HG03103 (cell line): Measurements from ENCODE around the gene PCBP1.
"Not testable (repeated sequence)": the region's sequence is repeated elsewhere in the genome, so short reads cannot be mapped to it uniquely, and the experiment has no call there.

Experiments
- ATAC-seq: cut with Tn5 transposase; IDR thresholded peaks from one replicate; pipeline ENCODE4 v1.9.1; 2021; ENCODE audit warnings: low read depth; ENCODE audit not compliant: unreplicated experiment

The PCBP1 gene

DNA sequence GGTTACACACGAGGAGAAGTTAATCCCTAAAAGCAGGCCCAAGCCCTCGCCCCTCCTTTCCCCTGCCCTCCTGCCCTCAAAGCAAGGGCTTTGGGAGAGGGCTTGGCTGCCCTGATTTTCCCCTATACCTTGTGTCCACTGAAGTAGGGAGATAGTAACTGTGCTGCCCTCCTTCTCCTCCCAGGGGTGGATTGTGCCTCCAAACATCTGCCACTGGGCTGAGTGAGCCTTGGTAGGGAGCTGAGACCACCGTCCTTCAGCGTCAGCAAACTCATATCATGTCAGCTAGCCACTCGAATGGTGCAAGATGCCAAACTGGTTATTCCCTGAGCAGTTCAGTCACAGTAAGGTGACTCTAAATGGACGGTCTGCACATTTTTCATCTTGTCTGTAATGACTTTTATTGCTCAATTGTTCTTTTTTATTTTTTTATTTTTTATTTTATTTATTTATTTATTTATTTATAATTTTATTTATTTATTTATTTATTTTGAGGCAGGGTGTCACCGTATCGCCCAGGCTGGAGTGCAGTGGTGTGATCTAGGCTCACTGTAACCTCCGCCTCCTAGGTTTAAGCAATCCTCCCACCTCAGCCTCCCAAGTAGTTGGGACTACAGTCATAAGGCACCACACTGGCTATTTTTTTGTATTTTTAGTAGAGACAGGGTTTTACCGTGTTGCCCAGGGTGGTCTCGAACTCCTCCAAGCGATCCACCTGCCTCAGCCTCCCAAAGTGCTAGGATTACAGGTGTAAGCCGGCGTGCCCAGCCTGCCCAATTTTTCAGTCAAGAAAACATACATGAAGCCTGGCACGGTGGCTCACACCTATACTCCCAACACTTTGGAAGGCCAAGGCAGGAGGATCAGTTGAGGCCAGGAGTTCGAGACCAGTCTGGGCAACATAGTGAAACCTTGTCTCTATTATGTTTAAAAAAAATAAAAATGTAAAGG, 8.7 kb downstream of the PCBP1 start:
- no peak for ATAC-seq

DNA sequence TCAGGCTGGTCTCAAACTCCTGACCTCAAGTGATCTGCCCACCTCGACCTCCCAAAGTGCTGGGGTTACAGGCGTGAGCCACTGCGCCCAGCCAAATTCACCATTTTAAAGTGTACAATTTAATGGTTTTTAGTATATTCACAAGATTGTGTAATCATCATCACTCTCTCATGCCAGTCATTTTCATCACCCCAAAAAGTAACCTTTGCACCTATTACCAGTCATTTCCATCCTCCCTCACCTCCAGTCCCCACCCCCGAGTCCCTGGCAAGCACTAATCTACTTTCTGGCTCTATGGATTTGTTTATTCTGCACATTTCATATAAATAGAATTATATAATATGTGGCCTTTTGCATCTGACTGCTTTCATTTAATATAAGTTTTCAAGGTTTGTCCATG, 10.8 kb downstream of the PCBP1 start:
- no peak for ATAC-seq

DNA sequence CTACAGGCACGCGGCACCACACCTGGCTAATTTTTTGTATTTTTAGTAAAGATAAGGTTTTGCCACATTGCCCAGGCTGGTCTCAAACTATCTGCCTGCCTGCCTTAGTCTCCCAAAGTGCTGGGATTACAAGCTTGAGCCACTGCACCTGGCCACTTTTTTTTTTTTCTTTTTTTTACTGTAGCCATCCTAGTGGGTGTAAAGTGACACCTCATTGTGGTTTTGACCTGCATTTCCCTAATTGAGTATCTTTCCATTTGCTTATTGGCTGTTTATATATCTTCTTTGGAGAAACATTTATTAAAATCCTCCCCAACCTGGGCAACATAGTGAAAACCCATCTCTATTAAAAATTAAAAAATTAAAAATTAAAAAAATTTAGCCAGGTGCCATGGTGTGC, 12.0 kb downstream of the PCBP1 start:
- no peak for ATAC-seq

DNA sequence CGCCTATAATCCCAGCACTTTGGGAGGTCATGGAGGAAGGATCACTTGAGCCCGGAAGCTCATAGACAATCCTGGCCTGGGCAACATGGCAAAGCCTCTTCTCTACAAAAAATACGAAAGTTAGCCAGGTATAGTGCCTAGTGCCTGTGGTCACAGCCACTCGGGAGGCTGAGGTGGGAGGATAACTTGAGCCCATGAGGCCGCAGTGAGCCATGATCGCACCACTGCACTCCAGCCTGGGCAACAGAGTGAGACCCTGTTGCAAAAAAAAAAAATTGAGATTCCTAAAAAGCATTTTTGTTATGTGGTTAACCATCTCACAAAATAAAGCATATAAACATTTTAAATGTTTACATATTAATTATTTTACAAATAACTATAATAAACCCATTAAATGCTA, 13.9 kb downstream of the PCBP1 start:
- no peak for ATAC-seq

DNA sequence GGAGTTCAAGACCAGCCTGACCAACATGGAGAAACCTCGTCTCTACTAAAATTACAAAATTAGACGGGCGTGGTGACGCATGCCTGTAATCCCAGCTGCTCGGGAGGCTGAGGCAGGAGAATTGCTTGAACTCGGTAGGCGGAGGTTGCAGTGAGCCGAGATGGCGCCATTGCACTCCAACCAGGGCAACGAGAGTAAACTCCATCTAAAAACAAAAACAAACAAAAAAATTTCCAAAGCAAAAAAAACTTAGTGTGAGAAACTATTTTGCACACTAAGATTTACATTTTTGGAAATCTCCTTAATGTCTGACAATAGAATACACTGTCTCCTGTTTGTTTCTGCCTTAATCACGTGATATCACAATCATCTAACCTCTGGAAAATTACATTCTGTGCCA, 14.4 kb downstream of the PCBP1 start:
- ATAC-seq, result not testable (repeated sequence)

DNA sequence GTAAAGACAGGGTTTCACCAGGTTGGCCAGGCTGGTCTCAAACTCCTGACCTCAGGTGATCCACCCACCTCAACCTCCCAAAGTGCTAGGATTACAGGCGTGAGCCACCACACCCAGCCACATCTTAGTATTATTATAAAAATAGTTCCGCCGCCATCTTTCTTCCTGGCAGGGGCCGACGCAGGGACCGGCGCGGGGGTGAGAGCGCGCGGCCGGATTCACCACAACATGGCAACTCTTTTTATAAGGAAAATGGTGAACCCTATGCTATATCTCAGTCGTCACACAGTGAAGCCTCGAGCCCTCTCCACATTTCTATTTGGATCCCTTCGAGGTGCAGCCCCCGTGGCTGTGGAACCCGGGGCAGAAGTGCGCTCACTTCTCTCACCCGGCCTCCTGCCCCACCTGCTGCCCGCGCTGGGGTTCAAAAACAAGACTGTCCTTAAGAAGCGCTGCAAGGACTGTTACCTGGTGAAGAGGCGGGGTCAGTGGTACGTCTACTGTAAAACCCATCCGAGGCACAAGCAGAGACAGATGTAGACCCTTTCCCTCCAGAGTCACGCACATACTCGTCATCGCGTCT, 15.1 kb downstream of the PCBP1 start:
- ATAC-seq, result not testable (repeated sequence)

DNA sequence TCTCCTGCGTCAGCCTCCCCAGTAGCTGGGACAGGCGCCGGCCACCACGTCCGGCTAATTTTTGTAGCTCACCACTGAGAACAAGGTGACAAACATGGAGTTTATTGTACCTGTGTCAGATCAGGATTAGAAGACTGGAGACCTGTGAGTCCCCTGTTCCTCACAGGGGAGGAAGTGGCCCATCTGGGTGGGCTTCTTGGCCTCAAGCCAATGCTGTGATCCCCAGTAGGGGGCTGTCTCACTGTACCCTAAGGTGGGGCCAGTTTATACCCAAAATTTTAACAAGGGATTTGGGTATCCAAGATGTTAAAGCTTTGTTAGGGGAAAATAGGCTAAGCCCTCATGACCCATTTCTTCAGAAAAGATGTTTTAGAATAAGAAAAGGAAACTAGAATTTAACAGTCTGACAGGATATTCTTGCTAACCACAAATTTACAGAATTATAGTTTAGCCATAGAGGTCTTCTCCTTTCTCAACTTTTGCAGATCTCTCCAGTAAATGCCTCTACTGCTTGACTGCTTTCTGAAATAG, 16.3 kb downstream of the PCBP1 start:
- ATAC-seq, result no peak

DNA sequence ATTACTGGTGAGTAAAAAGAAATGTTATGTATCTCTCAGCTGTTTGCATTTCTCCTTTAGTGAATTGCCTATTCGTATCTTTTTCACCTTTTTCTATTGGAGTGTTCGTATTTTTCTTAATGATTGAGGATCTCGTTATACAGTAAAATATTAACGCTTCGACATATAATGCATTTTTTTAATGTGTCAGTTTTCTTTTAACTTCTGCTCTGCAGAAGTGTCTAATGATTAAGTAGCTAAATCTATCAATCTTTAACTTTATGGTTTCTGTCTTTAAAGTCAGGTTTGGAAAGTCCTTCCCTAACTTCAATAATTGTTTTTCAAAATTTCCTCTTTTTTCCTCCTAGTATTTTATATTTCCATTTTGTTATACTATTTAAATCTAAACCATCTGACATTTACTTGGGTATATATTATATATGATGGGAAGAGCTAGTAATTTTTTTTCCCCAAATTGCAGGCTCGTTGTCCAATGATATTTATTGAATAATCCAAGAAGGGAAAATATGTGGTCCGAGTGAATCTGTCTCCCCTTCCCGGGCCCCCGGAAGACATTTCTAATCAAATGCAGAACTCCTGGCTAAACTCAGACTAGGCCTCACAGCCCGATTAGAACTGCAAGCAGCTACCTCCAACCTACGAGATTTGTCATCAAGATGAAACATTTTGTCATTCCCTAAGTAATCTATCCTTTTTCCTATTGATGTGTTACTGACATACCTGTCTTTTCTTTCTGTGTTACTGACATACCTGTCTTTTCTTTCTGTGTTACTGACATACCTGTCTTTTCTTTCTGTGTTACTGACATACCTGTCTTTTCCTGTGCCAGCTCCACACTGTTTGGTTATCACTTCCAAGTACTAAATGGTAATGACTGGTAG, 17.2 kb downstream of the PCBP1 start:
- ATAC-seq, result no peak

DNA sequence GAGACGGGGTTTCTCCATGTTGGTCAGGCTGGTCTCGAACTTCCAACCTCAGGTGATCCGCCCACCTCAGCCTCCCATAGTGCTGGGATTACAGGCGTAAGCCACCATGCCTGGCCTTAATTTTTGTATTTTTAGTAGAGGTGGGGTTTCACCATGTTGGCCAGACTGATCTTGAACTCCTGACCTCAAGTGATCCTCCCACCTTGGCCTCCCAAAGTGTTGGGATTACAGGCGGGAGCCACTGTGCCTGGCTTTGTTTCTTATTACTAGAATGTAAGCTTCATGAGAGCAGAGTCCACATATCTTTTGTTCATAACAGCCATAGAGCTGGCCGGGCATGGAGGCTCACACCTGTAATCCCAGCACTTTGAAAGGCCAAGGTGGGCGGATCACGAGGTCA, 18.9 kb downstream of the PCBP1 start:
- not testable (repeated sequence) for ATAC-seq

DNA sequence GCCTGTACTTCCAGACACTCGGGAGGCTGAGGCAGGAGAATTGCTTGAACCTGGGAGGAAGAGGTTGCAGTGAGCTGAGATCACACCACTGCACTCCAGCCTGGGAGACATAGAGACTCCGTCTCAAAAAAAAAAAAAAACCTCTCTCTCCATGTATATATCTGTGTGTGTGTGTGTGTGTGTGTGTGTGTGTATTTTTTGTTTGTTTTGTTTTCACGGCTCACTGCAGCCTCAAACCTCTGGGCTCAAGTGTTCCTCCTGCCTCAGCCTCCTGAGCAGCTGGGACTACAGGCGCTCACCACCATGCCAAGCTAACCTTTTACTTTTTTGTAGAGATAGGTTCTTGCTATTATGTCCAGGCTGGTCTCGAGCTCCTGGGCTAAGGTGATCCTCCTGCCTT, 23.1 kb downstream of the PCBP1 start:
- not testable (repeated sequence) for ATAC-seq

DNA sequence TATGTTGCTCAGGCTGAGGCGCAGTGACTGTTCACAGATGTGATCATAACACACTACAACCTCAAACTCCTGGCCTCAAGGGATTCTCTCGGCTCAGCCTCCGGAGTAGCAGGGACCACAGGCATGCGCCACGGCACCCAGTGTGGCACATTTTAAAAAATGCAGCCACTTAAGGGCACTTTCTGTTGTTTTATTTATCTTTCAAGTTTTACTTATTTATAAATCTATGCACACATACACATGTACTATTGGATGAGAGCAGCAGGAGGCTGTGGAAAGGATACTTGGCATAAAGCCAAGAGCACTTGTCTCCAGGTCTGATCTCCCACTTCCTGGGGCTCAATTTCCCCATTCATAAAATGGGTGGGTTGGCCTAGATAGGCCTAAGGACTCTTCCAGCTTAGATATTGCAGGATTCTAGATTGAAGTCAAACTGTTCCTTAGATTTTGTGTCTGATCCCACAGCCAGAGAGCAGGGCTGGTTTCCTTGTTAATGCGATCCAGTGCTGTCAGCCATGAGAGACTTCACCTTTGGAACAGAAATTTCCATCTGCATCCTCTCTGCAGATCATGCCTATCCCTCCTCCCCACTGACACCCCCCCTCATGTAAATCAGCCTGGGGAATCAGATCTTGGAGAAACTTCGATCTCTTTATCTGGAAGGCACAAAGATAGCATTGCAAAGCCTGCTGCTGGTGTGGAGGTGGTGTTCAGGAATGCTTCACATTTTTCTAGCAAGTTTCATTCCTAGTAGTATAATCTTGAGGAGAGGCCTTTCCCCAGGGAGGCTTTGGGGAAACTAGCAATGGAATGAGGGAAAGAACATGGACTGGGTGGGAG, 24.7 kb downstream of the PCBP1 start:
- no peak for ATAC-seq

DNA sequence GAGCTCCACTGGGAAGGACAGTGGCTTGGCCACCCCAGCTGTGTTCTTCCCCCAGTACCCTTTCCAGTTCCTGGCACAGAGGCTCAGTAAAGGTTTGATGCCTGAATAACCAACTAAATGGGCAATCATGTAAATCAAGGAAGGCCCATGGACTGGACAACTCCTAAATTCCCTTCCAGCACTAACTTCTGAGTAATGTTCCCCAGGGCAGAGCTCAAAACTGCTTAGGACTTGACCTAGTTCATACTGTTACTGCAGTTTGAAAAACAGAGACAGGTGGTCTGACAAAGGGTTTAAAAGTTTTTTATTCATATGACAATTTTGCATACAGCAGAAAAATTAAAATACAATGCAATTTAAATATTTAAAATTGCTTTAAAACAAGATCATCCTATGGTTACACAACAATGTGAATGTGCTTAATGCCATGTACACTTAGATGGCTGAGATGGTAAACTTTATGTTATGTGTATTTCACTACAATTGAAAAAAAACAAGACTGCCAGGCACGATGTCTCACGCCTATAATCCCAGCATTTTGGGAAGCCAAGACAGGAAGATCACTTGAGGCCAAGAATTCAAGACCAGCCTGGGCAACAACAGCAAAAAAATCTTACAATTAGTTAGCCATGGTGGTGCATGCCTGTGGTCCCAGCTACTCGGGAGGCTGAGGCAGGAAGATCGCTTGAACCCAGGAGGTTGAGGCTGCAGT, 26.2 kb downstream of the PCBP1 start:
- no peak for ATAC-seq

DNA sequence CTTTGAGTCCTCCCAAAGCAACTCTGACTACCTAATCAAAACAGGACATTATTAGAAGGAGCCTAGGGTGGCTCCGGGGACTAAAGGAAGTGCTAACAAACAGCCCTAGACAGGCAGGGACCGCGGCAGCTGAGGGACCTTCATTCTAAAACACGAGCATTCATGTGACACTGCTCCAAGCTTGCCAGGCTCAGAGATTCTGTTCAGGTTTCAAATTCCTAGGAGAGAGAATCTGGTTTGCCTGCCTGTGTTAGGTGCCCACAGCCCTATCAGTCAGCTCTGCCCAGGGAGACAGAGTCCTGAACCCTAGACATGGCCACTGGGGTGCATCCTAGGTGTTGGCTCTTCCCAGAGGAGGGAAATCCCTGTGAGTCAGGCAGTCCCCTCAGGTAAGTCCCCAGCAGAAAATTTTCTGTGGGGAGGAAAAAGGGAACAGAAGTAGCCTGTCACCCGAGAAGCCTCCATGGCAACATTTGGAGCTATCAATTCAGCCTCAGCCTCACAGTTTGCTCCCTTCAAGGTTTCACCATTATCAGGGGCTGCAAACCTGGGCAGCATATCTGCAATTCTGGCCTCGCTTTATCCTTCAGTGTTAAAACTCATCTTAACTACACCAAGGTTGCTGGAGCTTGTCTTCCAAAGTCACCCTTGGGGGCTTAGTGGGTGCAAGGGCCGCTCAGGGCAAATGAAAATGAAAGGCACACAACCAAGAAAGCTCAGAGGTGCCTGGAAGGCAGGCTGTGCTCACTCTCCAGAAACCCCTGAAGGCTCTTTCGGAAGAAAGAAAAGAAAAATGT, 28.6 kb downstream of the PCBP1 start:
- no peak for ATAC-seq

DNA sequence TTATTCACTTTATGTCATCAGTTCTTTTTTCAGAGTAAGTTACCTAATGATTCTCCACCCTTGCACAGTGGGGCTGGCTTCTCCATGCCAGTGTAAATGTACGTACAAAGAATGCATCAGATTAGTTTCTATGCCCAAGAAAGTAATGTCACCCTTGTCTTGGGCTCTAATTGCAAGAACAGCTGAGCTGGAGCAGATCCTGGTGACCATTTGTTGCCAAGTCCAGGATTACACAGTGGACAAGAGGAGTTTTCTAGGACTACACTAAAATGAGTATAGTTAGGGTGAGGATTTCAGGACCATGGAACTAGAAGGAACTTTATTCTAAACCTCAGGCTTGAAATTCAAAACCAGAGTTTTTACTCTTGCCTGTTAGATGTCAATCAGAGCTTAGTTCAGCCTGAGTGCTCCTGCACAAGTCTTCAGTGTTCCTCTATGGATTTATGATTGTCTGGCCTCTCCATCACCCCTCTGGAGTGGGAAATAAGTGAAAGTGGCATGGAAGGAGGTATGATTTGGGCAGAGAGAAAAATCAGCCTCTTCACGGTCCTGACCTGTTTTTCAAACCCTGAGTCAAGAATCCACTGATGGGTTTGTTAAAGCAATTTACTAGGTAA, 29.8 kb downstream of the PCBP1 start:
- no peak for ATAC-seq

DNA sequence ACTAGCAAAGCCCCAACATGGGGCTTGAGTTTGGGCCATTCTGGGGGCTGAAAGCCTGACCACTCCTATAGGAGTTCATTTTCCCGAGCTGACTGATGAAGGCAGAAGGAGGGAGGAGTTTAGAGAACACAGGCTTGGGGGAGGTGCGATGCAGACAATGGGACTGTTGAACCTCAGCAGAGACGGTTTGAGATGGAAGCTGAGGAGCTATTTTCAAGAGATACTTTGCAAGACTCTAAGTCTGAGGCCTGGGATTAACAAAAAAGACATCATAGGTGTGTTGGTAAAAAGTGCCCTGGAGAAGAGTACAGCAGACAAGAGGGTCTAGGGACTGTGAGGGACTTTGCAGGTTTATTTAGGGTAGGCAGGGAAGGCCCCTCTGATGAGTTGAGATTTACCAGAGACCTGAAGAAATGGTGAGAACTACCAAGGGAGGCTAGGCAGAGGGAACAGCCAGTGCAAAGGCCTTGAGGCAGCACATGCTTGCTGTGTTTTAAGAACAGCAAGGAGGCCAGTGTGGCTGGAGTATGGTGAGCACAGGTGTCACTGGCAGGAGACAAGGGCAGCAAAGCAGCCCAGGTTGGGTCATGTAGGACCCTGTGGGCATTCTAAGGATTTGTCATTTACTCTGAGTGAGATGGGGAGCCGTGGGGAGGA, 31.6 kb downstream of the PCBP1 start:
- ATAC-seq, result no peak

DNA sequence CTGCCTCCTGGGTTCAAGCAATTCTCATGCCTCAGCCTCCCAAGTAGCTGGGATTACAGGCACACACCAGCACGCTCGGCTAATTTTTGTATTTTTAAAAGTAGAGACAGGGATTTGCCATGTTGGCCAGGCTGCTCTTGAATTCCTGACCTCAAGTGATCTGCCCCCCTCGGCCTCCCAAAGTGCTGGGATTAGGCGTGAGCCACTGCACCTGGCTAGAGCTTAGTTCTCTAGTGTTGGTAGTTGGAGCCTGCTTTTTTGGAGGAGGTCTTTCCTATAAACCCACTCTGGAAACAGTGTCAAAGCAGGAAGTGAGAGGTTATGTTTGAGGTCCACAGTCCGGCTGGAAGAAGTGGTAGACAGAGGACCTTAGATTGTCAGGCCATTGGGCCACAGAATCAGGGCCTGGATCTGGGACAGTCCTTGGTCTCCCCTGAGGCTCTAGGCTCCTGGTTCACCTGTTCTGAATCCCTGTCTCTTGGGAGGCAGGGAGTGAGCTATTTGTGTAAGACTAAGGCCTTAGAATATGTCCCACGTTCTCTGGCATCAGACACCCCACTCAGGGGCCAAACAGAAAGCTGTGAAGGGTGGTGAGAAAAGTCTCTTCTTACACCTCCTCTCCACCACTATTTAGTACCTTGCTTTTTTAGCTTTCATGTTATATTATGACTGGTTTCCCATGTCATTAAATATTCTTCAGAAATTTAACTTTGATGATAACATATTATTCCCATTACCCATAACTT, 34.5 kb downstream of the PCBP1 start:
- no peak for ATAC-seq

DNA sequence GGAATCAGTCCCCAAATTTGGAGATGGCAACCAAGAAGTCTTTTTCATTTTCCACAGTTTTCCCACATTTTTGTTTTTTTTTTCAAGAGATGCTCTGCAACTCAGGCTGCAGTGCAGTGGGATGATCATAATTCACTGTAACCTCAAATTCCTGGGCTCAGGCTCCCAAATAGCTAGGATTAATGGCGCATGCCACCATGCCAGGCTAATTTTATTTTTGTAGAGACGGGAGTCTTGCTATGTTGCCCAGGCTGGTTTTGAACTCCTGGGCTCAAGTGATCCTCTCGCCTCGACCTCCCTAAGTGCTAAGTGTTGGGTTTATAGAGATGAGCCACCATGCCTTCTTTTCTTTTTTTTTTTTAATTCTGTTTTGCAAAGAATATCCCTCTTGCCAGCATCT, 35.2 kb downstream of the PCBP1 start:
- ATAC-seq, result no peak
